Fibroblast of lung (primary cell): ENCODE data around the gene PTK7.

Experiments
- CTCF ChIP-seq, 2 donors: IDR thresholded peaks in 1 of 2; conservative IDR thresholded peaks in 1 of 2; 1 replicate in 1 of 2; 2 replicates in 1 of 2; pipeline ENCODE4 v1.5.1; 2011 to 2012; ENCODE audit warnings: low read length in 2 of 2, control low read depth in 1 of 2, inconsistent platforms in 1 of 2, low read depth in 1 of 2, mild to moderate bottlenecking in 1 of 2
- EZH2 ChIP-seq: IDR thresholded peaks from 2 replicates; pipeline ENCODE4 v1.5.1; 2012; ENCODE audit warnings: low read length, control low read depth, mild to moderate bottlenecking; ENCODE audit errors: missing control alignments

GRCh38 chr6:43128926-43129325 is 52.8 kb downstream of the PTK7 start:
- TF ChIP-seq EZH2 (no peak), CTCF (conservative IDR thresholded peaks at IDR 0.05 in 1 of 2, IDR thresholded peaks at IDR 0.05 in 1 of 2; ENCODE audit: low read depth in 1 of 2, low read length in 2 of 2) (no peak)
